IMR-90 (cell line): ENCODE data around the gene COL4A5. TPM values are rescaled to one million over a fixed set of nuclear protein-coding genes. Genes with fewer than 3 reads are reported as not detected.

Source experiments
- ATAC-seq: fragments of 200-7000 bp; cut with Tn5 transposase; 2 replicates; pipeline ENCODE4 v1.9.1; 2020; ENCODE audit warnings: low read depth, mild to moderate bottlenecking, moderate library complexity
- BruUV-seq: library from RNA; stranded (reverse); fragments of 400-500 nt; replicated peaks from 2 replicates; lab custom pipeline; 2021; lab: Mats Ljungman, UMichigan
- CTCF ChIA-PET: fragments of 300-600 bp; formaldehyde crosslinking; extraction: SDS; loops from one replicate; lab custom pipeline; 2021; ENCODE audit warnings: antibody characterized with exemption; lab: Yijun Ruan, JAX
- POLR2A ChIA-PET: fragments of 300-600 bp; sonication (Branson Sonifier 250); formaldehyde crosslinking; loops from one replicate; lab custom pipeline; 2022; ENCODE audit warnings: antibody characterized with exemption; ENCODE audit not compliant: unreplicated experiment; lab: Charles Lee
- DNase-seq: peaks from one replicate; pipeline ENCODE4 v3.0.0; 2013
- H2AFZ ChIP-seq: replicated peaks from 2 replicates; pipeline ENCODE3; 2013; ENCODE audit warnings: low read length, mild to moderate bottlenecking; ENCODE audit not compliant: poor library complexity
- H2AK5ac ChIP-seq: 2 replicates; pipeline ENCODE4 v1.6.1; 2013; ENCODE audit warnings: low read depth, low read length, inconsistent platforms
- H2AK9ac ChIP-seq: replicated peaks from 2 replicates; pipeline ENCODE3; 2013; ENCODE audit warnings: mild to moderate bottlenecking, low read depth, low read length, moderate library complexity; ENCODE audit not compliant: poor library complexity
- H2BK120ac ChIP-seq: 2 replicates; pipeline ENCODE4 v1.6.1; 2013; ENCODE audit warnings: low read depth, low read length, inconsistent platforms
- H2BK15ac ChIP-seq: 3 replicates; pipeline ENCODE4 v1.6.1; 2013; ENCODE audit warnings: low read depth, low read length, inconsistent platforms
- H2BK20ac ChIP-seq: 2 replicates; pipeline ENCODE4 v1.6.1; 2013; ENCODE audit warnings: low read depth, mild to moderate bottlenecking, inconsistent platforms, low read length, moderate library complexity
- H2BK5ac ChIP-seq: 2 replicates; pipeline ENCODE4 v1.6.1; 2013; ENCODE audit warnings: mild to moderate bottlenecking, low read depth, low read length, inconsistent platforms; ENCODE audit not compliant: poor library complexity, severe bottlenecking
- H3K14ac ChIP-seq: replicated peaks from 2 replicates; pipeline ENCODE4 v1.6.1; 2013; ENCODE audit warnings: low read depth, low read length, inconsistent platforms
- H3K18ac ChIP-seq: 2 replicates; pipeline ENCODE4 v1.6.1; 2013; ENCODE audit warnings: low read depth, low read length, control low read depth
- H3K23ac ChIP-seq: 2 replicates; pipeline ENCODE4 v1.6.1; 2013; ENCODE audit warnings: low read depth, low read length, inconsistent platforms
- H3K27ac ChIP-seq: 2 replicates; pipeline ENCODE4 v1.5.1; 2013; ENCODE audit warnings: mild to moderate bottlenecking, control low read depth, low read length; ENCODE audit not compliant: insufficient read depth
- H3K27me3 ChIP-seq: 2 replicates; pipeline ENCODE4 v1.6.1; 2013; ENCODE audit warnings: low read length; ENCODE audit not compliant: control insufficient read depth, insufficient read depth
- H3K36me3 ChIP-seq: 2 replicates; pipeline ENCODE4 v1.6.1; 2013; ENCODE audit warnings: low read length, mixed read lengths; ENCODE audit not compliant: control insufficient read depth, insufficient read depth
- H3K4ac ChIP-seq: 2 replicates; pipeline ENCODE4 v1.6.1; 2013; ENCODE audit warnings: low read depth, low read length, inconsistent platforms
- H3K4me1 ChIP-seq: 2 replicates; pipeline ENCODE4 v1.6.1; 2013; ENCODE audit warnings: low read length, mixed read lengths; ENCODE audit not compliant: control insufficient read depth, insufficient read depth
- H3K4me2 ChIP-seq: 2 replicates; pipeline ENCODE4 v1.6.1; 2013; ENCODE audit warnings: low read depth, mild to moderate bottlenecking, control low read depth, low read length, moderate library complexity
- H3K4me3 ChIP-seq: 2 replicates; pipeline ENCODE4 v1.5.1; 2013; ENCODE audit warnings: low read depth, mild to moderate bottlenecking, control low read depth, low read length, moderate library complexity; ENCODE audit not compliant: insufficient read depth
- H3K56ac ChIP-seq: 2 replicates; pipeline ENCODE4 v1.6.1; 2013; ENCODE audit warnings: low read length, inconsistent platforms; ENCODE audit not compliant: insufficient read depth; ENCODE audit errors: extremely low read depth
- H3K79me1 ChIP-seq, 2 experiments: 2 replicates each; pipeline ENCODE4 v1.6.1; 2013; ENCODE audit warnings: low read length in 2 of 2, inconsistent platforms in 1 of 2, low read depth in 1 of 2
- H3K9ac ChIP-seq: 2 replicates; pipeline ENCODE4 v1.6.1; 2013; ENCODE audit warnings: low read depth, low read length, control low read depth
- H3K9me1 ChIP-seq: 2 replicates; pipeline ENCODE4 v1.6.1; 2013; ENCODE audit warnings: low read length, inconsistent platforms; ENCODE audit not compliant: insufficient read depth
- H3K9me3 ChIP-seq: 2 replicates; pipeline ENCODE4 v1.6.1; 2013; ENCODE audit warnings: low read length; ENCODE audit not compliant: control insufficient read depth, insufficient read depth
- H4K20me1 ChIP-seq: 2 replicates; pipeline ENCODE4 v1.6.1; 2013; ENCODE audit warnings: low read length, inconsistent platforms; ENCODE audit not compliant: insufficient read depth
- H4K5ac ChIP-seq: 2 replicates; pipeline ENCODE4 v1.6.1; 2013; ENCODE audit warnings: mild to moderate bottlenecking, low read depth, low read length, control low read depth
- H4K8ac ChIP-seq, 2 experiments: 2 replicates each; pipeline ENCODE4 v1.6.1; 2013; ENCODE audit warnings: low read depth in 2 of 2, low read length in 2 of 2, control low read depth in 1 of 2, inconsistent platforms in 1 of 2
- H4K91ac ChIP-seq: 2 replicates; pipeline ENCODE4 v1.6.1; 2013; ENCODE audit warnings: low read depth, low read length, inconsistent platforms; ENCODE audit not compliant: insufficient read depth
- BHLHE40 ChIP-seq: fragments of 150-350 bp; IDR thresholded peaks from 2 replicates; pipeline ENCODE4 v1.6.1; 2016; ENCODE audit warnings: mild to moderate bottlenecking, low read depth, low read length
- CEBPB ChIP-seq: IDR thresholded peaks from 2 replicates; pipeline ENCODE4 v1.6.1; 2012; ENCODE audit warnings: low read depth, low read length, improper control_type of control experiment
- CHD1 ChIP-seq: IDR thresholded peaks from 2 replicates; pipeline ENCODE4 v1.6.1; 2012; ENCODE audit warnings: low read depth, low read length, improper control_type of control experiment
- CTCF ChIP-seq: conservative IDR thresholded peaks from 2 replicates; pipeline ENCODE4 v1.5.1; 2012; ENCODE audit warnings: mild to moderate bottlenecking, low read depth, low read length, improper control_type of control experiment
- ELK1 ChIP-seq: fragments of 150-350 bp; IDR thresholded peaks from 2 replicates; pipeline ENCODE4 v1.6.1; 2016; ENCODE audit warnings: low read depth, mild to moderate bottlenecking, low read length, moderate library complexity, borderline replicate concordance
- FOS ChIP-seq: fragments of 150-350 bp; IDR thresholded peaks from 2 replicates; pipeline ENCODE4 v1.6.1; 2016; ENCODE audit warnings: low read depth, low read length
- MAZ ChIP-seq: IDR thresholded peaks from 2 replicates; pipeline ENCODE4 v1.6.1; 2012; ENCODE audit warnings: low read depth, mild to moderate bottlenecking, low read length, improper control_type of control experiment, moderate library complexity, borderline replicate concordance
- MXI1 ChIP-seq: IDR thresholded peaks from 2 replicates; pipeline ENCODE4 v1.6.1; 2012; ENCODE audit warnings: low read depth, mild to moderate bottlenecking, low read length, moderate library complexity, borderline replicate concordance
- POLR2A ChIP-seq: IDR thresholded peaks from 2 replicates; pipeline ENCODE4 v1.6.1; 2012; ENCODE audit warnings: mild to moderate bottlenecking, low read depth, low read length
- RAD21 ChIP-seq: IDR thresholded peaks from 2 replicates; pipeline ENCODE4 v1.6.1; 2012; ENCODE audit warnings: low read length, improper control_type of control experiment
- RCOR1 ChIP-seq: IDR thresholded peaks from 2 replicates; pipeline ENCODE4 v1.6.1; 2012; ENCODE audit warnings: mild to moderate bottlenecking, low read length, improper control_type of control experiment; ENCODE audit not compliant: insufficient replicate concordance
- RFX5 ChIP-seq: IDR thresholded peaks from 2 replicates; pipeline ENCODE4 v1.8.0; 2012; ENCODE audit warnings: low read depth, mild to moderate bottlenecking, low read length, moderate library complexity
- SMC3 ChIP-seq: fragments of 150-350 bp; IDR thresholded peaks from 2 replicates; pipeline ENCODE4 v1.6.1; 2016; ENCODE audit warnings: low read depth, mild to moderate bottlenecking, antibody characterized with exemption, low read length, moderate library complexity
- dilution Hi-C: fragments of 300-500 bp; cut with HindIII; formaldehyde crosslinking; loops from one replicate; pipeline ENCODE4 v1.14.3; 2018; ENCODE audit warnings: low sequenced_read_pairs; ENCODE audit not compliant: unreplicated experiment
- in situ Hi-C: fragments of 300-500 bp; cut with MboI; formaldehyde crosslinking; loops from 3 replicates; pipeline ENCODE4 v1.14.3; 2019; ENCODE audit warnings: low sequenced_read_pairs, inconsistent platforms, mixed read lengths
- intact Hi-C: fragments of 100-400 bp; cut with micrococcal nuclease; formaldehyde crosslinking; loops from 2 replicates; pipeline ENCODE4 v1.10.0; 2022
- polyA plus RNA-seq, 3 experiments: library from polyadenylated mRNA; depleted of rRNA; stranded (reverse); fragments of >200 nt; gene quantifications; 2 replicates each; pipeline ENCODE4 v1.2.3, GENCODE V29; 2012; ENCODE audit warnings: low replicate concordance in 1 of 3
- total RNA-seq: library from RNA; depleted of rRNA; stranded (reverse); fragments of >200 nt; gene quantifications from 2 replicates; pipeline ENCODE4 v1.2.3, GENCODE V29; 2012

COL4A5 gene
- total and polyA plus RNA-seq, 2 of the 4 experiments (the other 2 are of a cell fraction) = 16.3 to 26.6 TPM

DNA sequence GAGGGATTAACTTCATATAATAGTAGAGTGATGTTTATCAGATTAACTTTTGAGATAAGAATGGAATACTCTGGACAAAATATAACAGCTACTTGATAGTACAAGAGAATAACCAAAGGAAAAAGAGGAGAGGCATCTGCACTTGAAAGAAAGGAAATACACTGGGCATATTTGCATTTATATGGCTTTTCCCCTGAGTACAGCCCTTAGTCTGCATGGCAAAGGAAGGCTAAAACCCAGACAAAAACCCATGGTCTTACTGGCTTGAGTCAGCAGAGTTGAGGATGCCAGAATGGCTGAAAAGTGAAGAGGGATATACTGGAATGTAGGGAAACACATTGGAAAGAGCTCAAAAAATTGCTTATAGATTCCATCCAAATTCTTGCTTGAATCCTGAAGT, 101.6 kb downstream of the COL4A5 start:
- H3K9me1 ChIP-seq = no peaks in the 10 kb centered on the region
- no peak overlapping the region for H2AK5ac ChIP-seq
- no peak overlapping the region for H3K9ac ChIP-seq
- no peak overlapping the region for H3K23ac ChIP-seq
- no peak overlapping the region for H4K5ac ChIP-seq
- ChIA-PET CTCF (no interaction called here), POLR2A (no interaction called here)
- no peak overlapping the region for H2AFZ ChIP-seq
- no peak overlapping the region for H3K4ac ChIP-seq
- dilution Hi-C loops (no loop called here), in situ Hi-C loops (no loop called here), intact Hi-C loops (no loop called here)
- no peaks in the 10 kb centered on the region for H3K27me3 ChIP-seq
- no peak overlapping the region for H3K56ac ChIP-seq
- H4K91ac ChIP-seq = no peak overlapping the region
- no peak overlapping the region for H2BK15ac ChIP-seq
- H3K9me3 ChIP-seq = no peaks in the 10 kb centered on the region
- no peak overlapping the region for H4K8ac ChIP-seq
- H3K36me3 ChIP-seq = peaks cover 1% of the 10 kb centered on the region; the same call in 1 of the 2 replicates
- no peak overlapping the region for H3K27ac ChIP-seq
- no peak for DNase-seq
- H3K4me1 ChIP-seq = no peaks in the 10 kb centered on the region
- H2AK9ac ChIP-seq = no peak overlapping the region
- no peak overlapping the region for H2BK20ac ChIP-seq
- no peaks in the 10 kb centered on the region for H4K20me1 ChIP-seq
- H3K18ac ChIP-seq = no peak overlapping the region
- no peak for TF ChIP-seq SMC3
- TF ChIP-seq MXI1 = no peak
- TF ChIP-seq FOS = no peak
- TF ChIP-seq MAZ = no peak
- no peak for TF ChIP-seq POLR2A
- TF ChIP-seq CEBPB = no peak
- TF ChIP-seq BHLHE40 = no peak
- TF ChIP-seq RCOR1 = no peak
- no peak for TF ChIP-seq RAD21
- no peak for TF ChIP-seq CTCF
- no peak for TF ChIP-seq CHD1
- TF ChIP-seq ELK1 = no peak
- no peak for TF ChIP-seq RFX5
- no peak overlapping the region for H2BK120ac ChIP-seq
- no TSS peak for BruUV-seq
- H3K79me1 ChIP-seq = no peaks in the 10 kb centered on the region
- H2BK5ac ChIP-seq = no peak overlapping the region
- no peak for ATAC-seq
- H3K4me2 ChIP-seq = no peak overlapping the region
- H3K14ac ChIP-seq = no peak overlapping the region
- no peak overlapping the region for H3K4me3 ChIP-seq
